Prostate gland (tissue), 2 donors: ENCODE results near the gene PTPRK.

Experiments used
- CTCF ChIP-seq, 4 experiments: fragments of 200-600 bp in 2 of 4; fragments of 450-650 bp in 2 of 4; sonication (generic) in 2 of 4; IDR thresholded peaks; 1 replicate in 3 of 4; 2 replicates in 1 of 4; pipeline ENCODE4 v1.5.1; 2016 to 2019; ENCODE audit warnings: antibody characterized with exemption in 4 of 4, mild to moderate bottlenecking in 2 of 4, moderate library complexity in 2 of 4
- POLR2A ChIP-seq: fragments of 450-650 bp; IDR thresholded peaks from one replicate; pipeline ENCODE4 v1.6.1; 2016; ENCODE audit warnings: antibody characterized with exemption, mild to moderate bottlenecking
- POLR2AphosphoS5 ChIP-seq: sonication (generic); formaldehyde crosslinking; IDR thresholded peaks from one replicate; pipeline ENCODE4 v1.6.1; 2017; ENCODE audit warnings: antibody characterized with exemption

GRCh38 chr6:128099571-128100197 lies 420.7 kb downstream of the PTPRK start:
- TF ChIP-seq POLR2A: no peak
- no peak for TF ChIP-seq CTCF (IDR thresholded peaks at IDR 0.05)
- TF ChIP-seq POLR2AphosphoS5: no peak
